Measurements from ENCODE around the gene RPN1. TPM values are rescaled to one million over a fixed set of nuclear protein-coding genes. Genes with fewer than 3 reads are reported as not detected.

The RPN1 gene
- total RNA-seq, 1 experiment from 2014 or later = 185 TPM

DNA sequence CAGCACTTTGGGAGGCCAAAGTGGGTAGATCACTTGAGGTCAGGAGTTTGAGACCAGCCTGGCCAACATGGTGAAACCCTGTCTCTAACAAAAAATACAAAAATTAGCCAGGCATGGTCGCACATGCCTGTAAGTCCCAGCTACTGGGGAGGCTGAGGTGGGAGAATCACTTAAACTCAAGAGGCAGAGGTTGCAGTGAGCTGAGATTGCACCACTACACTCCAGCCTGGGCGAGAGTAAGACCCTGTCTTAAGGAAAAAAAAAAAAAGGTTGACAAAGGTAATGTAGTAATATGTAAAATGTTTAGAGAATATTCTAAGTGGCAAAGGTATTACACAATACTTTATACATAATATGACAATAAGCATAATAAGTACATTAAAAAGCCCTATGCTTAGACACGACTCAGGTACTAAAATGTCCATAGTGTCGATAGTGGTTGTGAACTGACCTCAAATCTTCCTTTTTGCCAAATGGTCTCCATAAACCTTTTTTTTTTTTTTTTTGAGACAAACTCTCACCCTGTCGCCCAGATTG, 16.5 kb downstream of the RPN1 start:
- peaks cover 31% of the 10 kb centered on the region for H3K36me3 ChIP-seq (ENCODE audit: low read depth)
- peaks cover 54% of the 10 kb centered on the region for H3K79me2 ChIP-seq (ENCODE audit: low read depth)
- H3K4me2 ChIP-seq = no peak overlapping the region
- peaks cover 43% of the 10 kb centered on the region for H4K20me1 ChIP-seq (ENCODE audit: insufficient read depth)
- no peak overlapping the region for H3K27ac ChIP-seq
- no peak overlapping the region for H3K4me3 ChIP-seq
- H3K9me2 ChIP-seq (ENCODE audit: insufficient read depth) = no peaks in the 10 kb centered on the region
- POLR2A ChIA-PET (ENCODE audit: unreplicated experiment) = no interaction called here
- intact Hi-C loops (cut with micrococcal nuclease; ENCODE audit: unreplicated experiment) = no loop called here
- no TSS peak for BruUV-seq (replicated peaks)
- DNase-seq = no peak
- CTCF ChIA-PET = interaction anchor here (0.6 kb wide), 1 partner anchor 13 kb away, joined by 4 read pairs; no protein-coding TSS in a partner anchor
- no peaks in the 10 kb centered on the region for H3K9me3 ChIP-seq (ENCODE audit: insufficient read depth, low read depth)
- no peak overlapping the region for H2AFZ ChIP-seq
- H3K4me1 ChIP-seq (replicated peaks; ENCODE audit: insufficient read depth) = no peaks in the 10 kb centered on the region
- TF ChIP-seq, protein P1, sequence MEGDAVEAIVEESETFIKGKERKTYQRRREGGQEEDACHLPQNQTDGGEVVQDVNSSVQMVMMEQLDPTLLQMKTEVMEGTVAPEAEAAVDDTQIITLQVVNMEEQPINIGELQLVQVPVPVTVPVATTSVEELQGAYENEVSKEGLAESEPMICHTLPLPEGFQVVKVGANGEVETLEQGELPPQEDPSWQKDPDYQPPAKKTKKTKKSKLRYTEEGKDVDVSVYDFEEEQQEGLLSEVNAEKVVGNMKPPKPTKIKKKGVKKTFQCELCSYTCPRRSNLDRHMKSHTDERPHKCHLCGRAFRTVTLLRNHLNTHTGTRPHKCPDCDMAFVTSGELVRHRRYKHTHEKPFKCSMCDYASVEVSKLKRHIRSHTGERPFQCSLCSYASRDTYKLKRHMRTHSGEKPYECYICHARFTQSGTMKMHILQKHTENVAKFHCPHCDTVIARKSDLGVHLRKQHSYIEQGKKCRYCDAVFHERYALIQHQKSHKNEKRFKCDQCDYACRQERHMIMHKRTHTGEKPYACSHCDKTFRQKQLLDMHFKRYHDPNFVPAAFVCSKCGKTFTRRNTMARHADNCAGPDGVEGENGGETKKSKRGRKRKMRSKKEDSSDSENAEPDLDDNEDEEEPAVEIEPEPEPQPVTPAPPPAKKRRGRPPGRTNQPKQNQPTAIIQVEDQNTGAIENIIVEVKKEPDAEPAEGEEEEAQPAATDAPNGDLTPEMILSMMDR (conservative IDR thresholded peaks at IDR 0.05) = no peak
- TF ChIP-seq EZH2 (IDR thresholded peaks at IDR 0.05; ENCODE audit: low read depth) = no peak
- no peaks in the 10 kb centered on the region; the same call in 1 of the 2 replicates for H3F3A ChIP-seq (ENCODE audit: insufficient read depth, low read depth)
- H3K27me3 ChIP-seq (ENCODE audit: insufficient read depth, low read depth) = no peaks in the 10 kb centered on the region

DNA sequence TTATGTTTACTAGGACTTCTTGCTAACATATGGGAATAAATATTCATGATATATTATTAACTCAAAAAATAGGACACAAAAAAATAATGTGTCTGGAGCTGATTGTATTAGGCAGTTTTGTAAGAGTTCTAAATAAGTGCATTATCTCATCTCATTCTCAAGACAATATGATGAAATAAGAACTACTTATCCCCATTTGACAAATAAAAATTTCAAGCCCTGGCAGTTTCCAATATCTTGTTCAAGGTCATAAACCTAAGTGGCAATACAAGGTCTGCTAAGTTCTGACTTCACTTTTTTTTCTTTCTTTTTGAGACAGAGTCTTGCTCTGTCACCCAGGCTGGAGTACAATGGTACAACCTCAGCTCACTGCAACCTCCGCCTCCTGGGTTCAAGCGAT, 18.3 kb downstream of the RPN1 start:
- CTCF ChIA-PET = no interaction called here
- intact Hi-C loops (cut with micrococcal nuclease; ENCODE audit: unreplicated experiment) = no loop called here
- peaks cover 45% of the 10 kb centered on the region for H3K79me2 ChIP-seq (ENCODE audit: low read depth)

DNA sequence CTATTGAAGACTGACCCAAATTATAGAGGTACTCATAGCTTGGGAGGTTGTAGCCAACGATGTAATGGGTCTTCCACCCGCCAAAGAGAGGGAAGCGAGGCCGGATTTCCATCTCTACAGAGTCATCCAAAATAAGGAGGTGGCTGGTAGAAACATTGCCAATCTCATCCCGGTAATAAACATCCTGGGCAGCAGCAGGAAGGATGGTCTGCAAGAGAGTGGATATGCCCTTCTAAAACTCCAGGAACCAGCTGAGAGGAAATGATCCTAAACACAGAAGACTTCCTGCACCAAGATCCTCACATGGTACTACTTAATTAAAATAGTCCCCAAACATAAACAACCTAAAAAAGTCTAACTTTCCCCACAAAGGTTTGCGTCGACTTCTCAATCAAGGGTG, 20.7 kb downstream of the RPN1 start:
- no TSS peak for BruUV-seq (replicated peaks)
- H3K36me3 ChIP-seq (ENCODE audit: low read depth) = peaks cover 34% of the 10 kb centered on the region
- no peaks in the 10 kb centered on the region for H3K27me3 ChIP-seq (ENCODE audit: insufficient read depth, low read depth)
- H2AFZ ChIP-seq = no peak overlapping the region
- no peaks in the 10 kb centered on the region for H3K9me3 ChIP-seq (ENCODE audit: insufficient read depth, low read depth)
- intact Hi-C loops (cut with micrococcal nuclease; ENCODE audit: unreplicated experiment) = no loop called here
- peaks cover 22% of the 10 kb centered on the region for H4K20me1 ChIP-seq (ENCODE audit: insufficient read depth)
- H3F3A ChIP-seq (ENCODE audit: insufficient read depth, low read depth) = no peaks in the 10 kb centered on the region
- ChIA-PET POLR2A (ENCODE audit: unreplicated experiment) (no interaction called here), CTCF (no interaction called here)
- H3K4me3 ChIP-seq = no peak overlapping the region
- H3K4me2 ChIP-seq = no peak overlapping the region
- H3K4me1 ChIP-seq (replicated peaks; ENCODE audit: insufficient read depth) = no peaks in the 10 kb centered on the region
- no peak for DNase-seq
- H3K27ac ChIP-seq = no peak overlapping the region
- no peak for TF ChIP-seq EZH2 (IDR thresholded peaks at IDR 0.05; ENCODE audit: low read depth)
- TF ChIP-seq, protein P1 (conservative IDR thresholded peaks at IDR 0.05) = no peak
- H3K9me2 ChIP-seq (ENCODE audit: insufficient read depth) = no peaks in the 10 kb centered on the region
- H3K79me2 ChIP-seq (ENCODE audit: low read depth) = peaks cover 44% of the 10 kb centered on the region

More for the DNA sequence above, 18.3 kb downstream of the RPN1 start:
- Histone ChIP-seq H3F3A (ENCODE audit: insufficient read depth, low read depth) (no peaks in the 10 kb centered on the region; the same call in 1 of the 2 replicates), H3K4me2 (no peak overlapping the region), H3K36me3 (ENCODE audit: low read depth) (peaks cover 19% of the 10 kb centered on the region), H2AFZ (no peak overlapping the region), H3K4me3 (no peak overlapping the region), H4K20me1 (ENCODE audit: insufficient read depth) (peaks cover 27% of the 10 kb centered on the region), H3K4me1 (replicated peaks; ENCODE audit: insufficient read depth) (no peaks in the 10 kb centered on the region), H3K9me3 (ENCODE audit: insufficient read depth, low read depth) (no peaks in the 10 kb centered on the region), H3K27me3 (ENCODE audit: insufficient read depth, low read depth) (no peaks in the 10 kb centered on the region), H3K9me2 (ENCODE audit: insufficient read depth) (no peaks in the 10 kb centered on the region), H3K27ac (no peak overlapping the region)
- POLR2A ChIA-PET (ENCODE audit: unreplicated experiment) = no interaction called here
- DNase-seq = no peak
- TF ChIP-seq, protein P1 (conservative IDR thresholded peaks at IDR 0.05) = no peak
- no TSS peak for BruUV-seq (replicated peaks)
